GM23338 (cell line): ENCODE data around the gene CBX8. TPM values are rescaled to one million over a fixed set of nuclear protein-coding genes. Genes with fewer than 3 reads are reported as not detected.

ENCODE experiments used
- ATAC-seq: fragments of 200-7000 bp; cut with Tn5 transposase; 3 replicates; pipeline ENCODE4 v1.9.1; 2020
- DNase-seq: peaks from one replicate; pipeline ENCODE4 v3.0.0-alpha.2; 2015; ENCODE audit warnings: low spot score
- H2AFZ ChIP-seq: fragments of 200-600 bp; sonication (generic); 2 replicates; pipeline ENCODE4 v1.8.0; 2016; ENCODE audit warnings: antibody characterized with exemption, mild to moderate bottlenecking, moderate library complexity
- H3F3A ChIP-seq: fragments of 200-600 bp; sonication (generic); replicated peaks from 2 replicates; pipeline ENCODE4 v1.8.0; 2017; ENCODE audit warnings: antibody characterized with exemption, mixed run types, low read depth
- H3K27ac ChIP-seq: fragments of 200-600 bp; sonication (generic); 2 replicates; pipeline ENCODE4 v1.6.1; 2016; ENCODE audit warnings: low read depth
- H3K27me3 ChIP-seq: fragments of 200-600 bp; sonication (generic); 2 replicates; pipeline ENCODE4 v1.8.0; 2016; ENCODE audit warnings: mild to moderate bottlenecking, mixed run types, moderate library complexity; ENCODE audit not compliant: insufficient read depth
- H3K36me3 ChIP-seq: fragments of 200-600 bp; sonication (generic); 2 replicates; pipeline ENCODE4 v1.8.0; 2016; ENCODE audit warnings: mild to moderate bottlenecking; ENCODE audit not compliant: insufficient read depth
- H3K4me1 ChIP-seq: fragments of 200-600 bp; sonication (generic); 2 replicates; pipeline ENCODE4 v1.8.0; 2016; ENCODE audit warnings: mild to moderate bottlenecking, moderate library complexity; ENCODE audit not compliant: insufficient read depth
- H3K4me2 ChIP-seq: fragments of 200-600 bp; sonication (generic); 2 replicates; pipeline ENCODE4 v1.7.1; 2017; ENCODE audit warnings: mixed run types
- H3K4me3 ChIP-seq: fragments of 200-600 bp; sonication (generic); 2 replicates; pipeline ENCODE4 v1.6.1; 2016; ENCODE audit warnings: mixed run types
- H3K79me2 ChIP-seq: fragments of 200-600 bp; sonication (generic); replicated peaks from 2 replicates; pipeline ENCODE4 v1.8.0; 2017; ENCODE audit warnings: mild to moderate bottlenecking; ENCODE audit not compliant: insufficient read depth
- H3K9me2 ChIP-seq: fragments of 200-600 bp; sonication (generic); 2 replicates; pipeline ENCODE4 v1.8.0; 2017; ENCODE audit not compliant: insufficient read depth
- H4K20me1 ChIP-seq: fragments of 200-600 bp; sonication (generic); replicated peaks from 2 replicates; pipeline ENCODE4 v1.8.0; 2017; ENCODE audit warnings: mild to moderate bottlenecking; ENCODE audit not compliant: insufficient read depth
- H3K27ac Mint-ChIP-seq: 2 replicates; pipeline ENCODE4 v1.8.0; 2020; ENCODE audit warnings: inconsistent platforms, mild to moderate bottlenecking, moderate library complexity, mixed read lengths
- H3K27me3 Mint-ChIP-seq: 3 replicates; pipeline ENCODE4 v1.8.0; 2022; ENCODE audit warnings: low read depth, mild to moderate bottlenecking, moderate library complexity, mixed read lengths, inconsistent platforms; ENCODE audit not compliant: insufficient read depth, poor library complexity
- H3K36me3 Mint-ChIP-seq: 3 replicates; pipeline ENCODE4 v1.8.0; 2021; ENCODE audit warnings: low read depth, mild to moderate bottlenecking, inconsistent platforms, moderate library complexity, mixed read lengths
- H3K4me1 Mint-ChIP-seq: 3 replicates; pipeline ENCODE4 v1.8.0; 2020; ENCODE audit warnings: mild to moderate bottlenecking, inconsistent platforms, mixed read lengths
- H3K4me3 Mint-ChIP-seq: 3 replicates; pipeline ENCODE4 v1.8.0; 2021; ENCODE audit warnings: moderate library complexity, mild to moderate bottlenecking, inconsistent platforms, mixed read lengths
- H3K9me3 Mint-ChIP-seq: 3 replicates; pipeline ENCODE4 v1.8.0; 2020; ENCODE audit warnings: moderate library complexity, mild to moderate bottlenecking, inconsistent platforms, mixed read lengths
- CREB1 ChIP-seq: fragments of 250-450 bp; sonication (Bioruptor Pico); IDR thresholded peaks from 2 replicates; pipeline ENCODE4 v1.5.0; 2020; ENCODE audit warnings: low read depth, mild to moderate bottlenecking, moderate library complexity
- ETS1 ChIP-seq: IDR thresholded peaks from 2 replicates; pipeline ENCODE4 v1.6.1; 2016; ENCODE audit warnings: antibody characterized with exemption
- EZH2 ChIP-seq: fragments of 200-600 bp; sonication (generic); IDR thresholded peaks from one replicate; pipeline ENCODE4 v1.8.0; 2017; ENCODE audit warnings: antibody characterized with exemption, mild to moderate bottlenecking, low read depth; ENCODE audit not compliant: unreplicated experiment
- EZH2phosphoT487 ChIP-seq: fragments of 200-600 bp; sonication (generic); IDR thresholded peaks from one replicate; pipeline ENCODE4 v1.8.1; 2018; ENCODE audit warnings: antibody characterized with exemption; ENCODE audit not compliant: unreplicated experiment
- NANOG ChIP-seq: IDR thresholded peaks from 2 replicates; pipeline ENCODE4 v1.6.1; 2016; ENCODE audit warnings: antibody characterized with exemption, borderline replicate concordance
- POLR2AphosphoS5 ChIP-seq: IDR thresholded peaks from 2 replicates; pipeline ENCODE4 v1.6.1; 2016; ENCODE audit warnings: antibody characterized with exemption, low read depth
- STAT1 ChIP-seq: IDR thresholded peaks from one replicate; pipeline ENCODE4 v1.6.1; 2016; ENCODE audit warnings: antibody characterized with exemption; ENCODE audit not compliant: unreplicated experiment
- ZNF331 ChIP-seq: fragments of 250-450 bp; sonication (Bioruptor Pico); IDR thresholded peaks from 2 replicates; pipeline ENCODE4 v1.5.0; 2020; ENCODE audit warnings: low read depth, mild to moderate bottlenecking, moderate library complexity
- ZNF462 ChIP-seq: fragments of 250-450 bp; sonication (Bioruptor Pico); IDR thresholded peaks from 2 replicates; pipeline ENCODE4 v1.5.0; 2020; ENCODE audit warnings: mild to moderate bottlenecking, moderate library complexity
- polyA plus RNA-seq: library from polyadenylated mRNA; unstranded; fragments of >200 nt; fragmentation: Nextera tagmentation; extraction: Ambion mirVana; gene quantifications from 2 replicates; pipeline ENCODE4 v1.2.1, GENCODE V29; 2016
- total RNA-seq: library from RNA; depleted of rRNA; stranded (reverse); fragments of >200 nt; shearing (Covaris generic); gene quantifications from 2 replicates; pipeline ENCODE4 v1.2.3, GENCODE V29; 2014
- TF ChIP-seq, protein P1 (sequence below), 2 experiments: fragments of 200-600 bp in 1 of 2; sonication (generic) in 1 of 2; conservative IDR thresholded peaks; 2 replicates each; pipeline versions ENCODE4 v1.5.1 to v1.6.1; 2016 to 2017; ENCODE audit warnings: antibody characterized with exemption in 2 of 2, low read depth in 2 of 2, mild to moderate bottlenecking in 2 of 2, moderate library complexity in 1 of 2

The CBX8 gene
- total and polyA plus RNA-seq, 2 experiments from 2014 or later = 1.0 to 1.3 TPM

DNA sequence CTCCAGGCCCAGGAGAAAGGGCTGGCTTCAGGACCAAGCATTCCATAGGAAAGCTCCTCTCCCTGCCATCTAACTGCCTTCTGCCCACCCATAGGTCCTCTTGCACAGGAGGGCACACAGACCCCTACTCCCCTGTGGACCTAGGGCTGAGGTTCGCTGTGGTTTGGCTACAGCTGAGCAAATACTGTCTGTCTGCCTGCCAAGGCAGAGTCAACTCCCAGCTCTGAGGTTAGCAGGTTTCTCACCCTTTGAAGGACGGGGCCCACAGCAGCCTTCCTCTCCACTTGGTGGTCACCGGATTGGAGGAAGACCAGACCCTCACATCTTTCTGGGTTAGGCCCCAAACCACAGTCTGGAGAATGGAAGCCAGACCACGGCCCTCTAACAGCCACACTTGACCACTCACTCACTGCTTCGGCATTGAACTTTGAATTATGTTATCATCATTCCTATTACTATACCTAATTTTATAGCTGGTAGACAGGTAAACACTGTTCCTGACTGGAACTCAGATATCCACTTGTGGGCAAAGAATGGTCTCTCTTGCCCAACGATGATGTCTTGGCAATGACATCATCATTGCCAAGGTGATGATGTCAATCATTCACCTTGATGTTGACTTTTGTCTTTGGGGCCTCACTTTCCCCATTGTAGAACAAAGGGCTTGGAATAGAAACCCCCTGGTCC, 28.2 kb upstream of the CBX8 start:
- H4K20me1 ChIP-seq = no peaks in the 10 kb centered on the region
- H3K36me3 Mint-ChIP-seq = peaks cover 4% of the 10 kb centered on the region; the same call in 1 of the 3 replicates
- peaks cover 12% of the 10 kb centered on the region for H3K4me1 Mint-ChIP-seq
- peaks cover 7% of the 10 kb centered on the region; the same call in 1 of the 2 replicates for H3K4me1 ChIP-seq
- H3K9me3 Mint-ChIP-seq = peaks cover 7% of the 10 kb centered on the region; the same call in 2 of the 3 replicates
- no peak overlapping the region for H2AFZ ChIP-seq
- no peak overlapping the region for H3K4me3 Mint-ChIP-seq
- no peak overlapping the region for H3K27ac ChIP-seq
- H3K27me3 ChIP-seq = peaks cover 91% of the 10 kb centered on the region
- no peaks in the 10 kb centered on the region for H3K79me2 ChIP-seq
- no peak for TF ChIP-seq NANOG
- TF ChIP-seq EZH2phosphoT487 = no peak
- TF ChIP-seq ETS1 = no peak
- H3K9me2 ChIP-seq = no peaks in the 10 kb centered on the region
- no peak overlapping the region for H3K4me2 ChIP-seq
- no peak for DNase-seq
- 0 out of 2 replicates have a peak, but pooled peaks cover 16% of the 10 kb centered on the region for H3F3A ChIP-seq
- H3K27me3 Mint-ChIP-seq = peaks cover 73% of the 10 kb centered on the region
- H3K36me3 ChIP-seq = no peaks in the 10 kb centered on the region
- no peak overlapping the region for H3K4me3 ChIP-seq
- H3K27ac Mint-ChIP-seq = no peak overlapping the region
- no peak for ATAC-seq

- no peak for ATAC-seq
- no peak overlapping the region for H3K4me2 ChIP-seq
- no peak overlapping the region; the same call in 2 of the 3 replicates for H3K4me3 Mint-ChIP-seq
- no peaks in the 10 kb centered on the region for H3K9me2 ChIP-seq
- H3K4me3 ChIP-seq = no peak overlapping the region
- H3K27me3 ChIP-seq = peaks cover 91% of the 10 kb centered on the region
- no peak overlapping the region for H2AFZ ChIP-seq
- peaks cover 3% of the 10 kb centered on the region; the same call in 1 of the 2 replicates for H3K4me1 ChIP-seq
- DNase-seq = no peak
- H3K27me3 Mint-ChIP-seq = peaks cover 73% of the 10 kb centered on the region
- no peaks in the 10 kb centered on the region for H3K79me2 ChIP-seq
- no peaks in the 10 kb centered on the region for H4K20me1 ChIP-seq
- H3K27ac ChIP-seq = no peak overlapping the region
- 0 out of 2 replicates have a peak, but pooled peaks cover 16% of the 10 kb centered on the region for H3F3A ChIP-seq
- H3K36me3 ChIP-seq = no peaks in the 10 kb centered on the region
- H3K9me3 Mint-ChIP-seq = peaks cover 7% of the 10 kb centered on the region; the same call in 2 of the 3 replicates
- H3K4me1 Mint-ChIP-seq = peaks cover 11% of the 10 kb centered on the region
- H3K27ac Mint-ChIP-seq = no peak overlapping the region
- peaks cover 4% of the 10 kb centered on the region; the same call in 1 of the 3 replicates for H3K36me3 Mint-ChIP-seq
- TF ChIP-seq, protein P1, sequence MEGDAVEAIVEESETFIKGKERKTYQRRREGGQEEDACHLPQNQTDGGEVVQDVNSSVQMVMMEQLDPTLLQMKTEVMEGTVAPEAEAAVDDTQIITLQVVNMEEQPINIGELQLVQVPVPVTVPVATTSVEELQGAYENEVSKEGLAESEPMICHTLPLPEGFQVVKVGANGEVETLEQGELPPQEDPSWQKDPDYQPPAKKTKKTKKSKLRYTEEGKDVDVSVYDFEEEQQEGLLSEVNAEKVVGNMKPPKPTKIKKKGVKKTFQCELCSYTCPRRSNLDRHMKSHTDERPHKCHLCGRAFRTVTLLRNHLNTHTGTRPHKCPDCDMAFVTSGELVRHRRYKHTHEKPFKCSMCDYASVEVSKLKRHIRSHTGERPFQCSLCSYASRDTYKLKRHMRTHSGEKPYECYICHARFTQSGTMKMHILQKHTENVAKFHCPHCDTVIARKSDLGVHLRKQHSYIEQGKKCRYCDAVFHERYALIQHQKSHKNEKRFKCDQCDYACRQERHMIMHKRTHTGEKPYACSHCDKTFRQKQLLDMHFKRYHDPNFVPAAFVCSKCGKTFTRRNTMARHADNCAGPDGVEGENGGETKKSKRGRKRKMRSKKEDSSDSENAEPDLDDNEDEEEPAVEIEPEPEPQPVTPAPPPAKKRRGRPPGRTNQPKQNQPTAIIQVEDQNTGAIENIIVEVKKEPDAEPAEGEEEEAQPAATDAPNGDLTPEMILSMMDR (conservative IDR thresholded peaks at IDR 0.05; ENCODE audit: low read depth in 2 of 2) = no peak
- TF ChIP-seq EZH2phosphoT487 (no peak), CREB1 (CRISPR knock-in tag) (no peak), ZNF331 (CRISPR knock-in tag) (no peak), STAT1 (no peak), POLR2AphosphoS5 (no peak), EZH2 (no peak), ZNF462 (CRISPR knock-in tag) (no peak), ETS1 (no peak), NANOG (no peak)
These were observed 27.4 kb upstream of the CBX8 start for GRCh38 chr17:79824234-79824633.
